Gastrocnemius medialis (tissue), 4 donors: ENCODE data around the gene USP17L22.
"Not testable (repeated sequence)": the region's sequence is repeated elsewhere in the genome, so short reads cannot be mapped to it uniquely, and the experiment has no call there.

Source experiments
- POLR2A ChIP-seq, 2 donors: fragments of 450-650 bp; IDR thresholded peaks; one replicate each; pipeline ENCODE4 v1.6.1; 2017; ENCODE audit warnings: antibody characterized with exemption in 2 of 2, mild to moderate bottlenecking in 2 of 2, moderate library complexity in 2 of 2
- TF ChIP-seq, protein P1 (sequence below), 5 experiments: fragments of 450-650 bp in 3 of 5; fragments of 200-600 bp in 2 of 5; sonication (generic) in 2 of 5; IDR thresholded peaks in 4 of 5; conservative IDR thresholded peaks in 1 of 5; 1 replicate in 4 of 5; 2 replicates in 1 of 5; pipeline ENCODE4 v1.5.1; 2016 to 2019; ENCODE audit warnings: antibody characterized with exemption in 5 of 5, mild to moderate bottlenecking in 3 of 5, moderate library complexity in 3 of 5

DNA sequence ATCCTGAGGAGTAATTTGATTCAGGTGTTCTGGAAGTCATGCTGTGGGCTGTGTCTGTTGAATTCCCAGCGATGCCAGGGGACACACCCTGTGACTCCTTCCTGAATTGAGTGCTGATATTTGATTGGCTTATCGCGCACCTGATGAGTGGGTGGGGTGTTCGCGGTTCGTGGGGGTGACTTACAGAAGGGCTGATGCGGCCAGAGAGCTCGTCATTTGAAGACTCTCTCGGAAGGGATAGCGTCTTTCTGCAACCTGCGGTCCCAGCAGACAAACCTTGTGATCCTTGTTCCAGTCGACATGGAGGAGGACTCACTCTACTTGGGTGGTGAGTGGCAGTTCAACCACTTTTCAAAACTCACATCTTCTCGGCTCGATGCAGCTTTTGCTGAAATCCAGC, 42.8 kb upstream of the USP17L22 start, which contains the start of gene USP17L13:
- TF ChIP-seq, protein P1, sequence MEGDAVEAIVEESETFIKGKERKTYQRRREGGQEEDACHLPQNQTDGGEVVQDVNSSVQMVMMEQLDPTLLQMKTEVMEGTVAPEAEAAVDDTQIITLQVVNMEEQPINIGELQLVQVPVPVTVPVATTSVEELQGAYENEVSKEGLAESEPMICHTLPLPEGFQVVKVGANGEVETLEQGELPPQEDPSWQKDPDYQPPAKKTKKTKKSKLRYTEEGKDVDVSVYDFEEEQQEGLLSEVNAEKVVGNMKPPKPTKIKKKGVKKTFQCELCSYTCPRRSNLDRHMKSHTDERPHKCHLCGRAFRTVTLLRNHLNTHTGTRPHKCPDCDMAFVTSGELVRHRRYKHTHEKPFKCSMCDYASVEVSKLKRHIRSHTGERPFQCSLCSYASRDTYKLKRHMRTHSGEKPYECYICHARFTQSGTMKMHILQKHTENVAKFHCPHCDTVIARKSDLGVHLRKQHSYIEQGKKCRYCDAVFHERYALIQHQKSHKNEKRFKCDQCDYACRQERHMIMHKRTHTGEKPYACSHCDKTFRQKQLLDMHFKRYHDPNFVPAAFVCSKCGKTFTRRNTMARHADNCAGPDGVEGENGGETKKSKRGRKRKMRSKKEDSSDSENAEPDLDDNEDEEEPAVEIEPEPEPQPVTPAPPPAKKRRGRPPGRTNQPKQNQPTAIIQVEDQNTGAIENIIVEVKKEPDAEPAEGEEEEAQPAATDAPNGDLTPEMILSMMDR (IDR thresholded peaks at IDR 0.05 in 4 of 5, conservative IDR thresholded peaks at IDR 0.05 in 1 of 5) = not testable (repeated sequence)
- TF ChIP-seq POLR2A (IDR thresholded peaks at IDR 0.05) = not testable (repeated sequence)
